DMS53 (cell line): Measurements from ENCODE around the gene C10orf95.

Experiments
- DNase-seq: peaks from one replicate; lab custom pipeline; 2025; lab: John Stamatoyannopoulos, UW

The C10orf95 gene

DNA sequence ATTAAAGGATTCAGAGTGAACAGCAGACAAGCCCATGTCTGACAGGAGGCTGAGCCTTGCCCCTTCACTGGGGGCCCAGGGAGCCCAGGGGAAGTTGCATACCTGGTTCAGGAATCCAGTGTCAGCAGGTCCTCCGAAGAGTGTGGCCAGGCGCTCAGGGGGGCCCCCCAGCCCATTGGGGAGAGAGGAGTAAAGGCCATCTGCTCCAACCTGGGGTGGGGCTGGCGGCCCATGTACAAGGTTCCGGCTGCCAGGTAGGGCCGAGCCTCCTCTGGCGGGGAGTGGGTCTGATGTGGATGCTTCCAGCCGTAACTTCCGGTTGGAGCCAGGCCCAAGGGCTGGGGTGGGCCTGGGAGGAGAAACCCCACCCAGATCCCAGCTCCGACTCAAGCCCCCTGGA is 35.1 kb downstream of the C10orf95 start:
- no peak for DNase-seq

DNA sequence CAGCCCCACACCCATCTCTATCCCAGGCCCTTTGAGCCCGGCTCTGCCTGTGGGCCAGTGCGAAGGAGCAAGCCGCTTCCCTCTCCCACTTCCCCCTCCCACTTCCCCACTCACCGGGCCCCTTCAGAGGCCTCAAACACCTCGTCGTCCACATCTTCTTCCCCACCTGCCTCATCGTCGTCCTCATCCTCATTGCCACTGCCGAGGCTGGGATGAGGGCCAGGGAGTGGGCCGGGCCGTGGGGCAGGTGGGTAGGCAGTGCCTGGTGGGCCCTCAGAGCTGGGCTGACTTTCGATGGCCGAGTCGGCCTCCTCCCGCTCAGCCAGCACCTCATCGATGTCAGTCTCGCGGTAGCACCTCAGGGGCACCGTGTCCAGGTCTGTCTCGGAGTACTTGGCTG is 36.6 kb downstream of the C10orf95 start:
- DNase-seq = no peak

DNA sequence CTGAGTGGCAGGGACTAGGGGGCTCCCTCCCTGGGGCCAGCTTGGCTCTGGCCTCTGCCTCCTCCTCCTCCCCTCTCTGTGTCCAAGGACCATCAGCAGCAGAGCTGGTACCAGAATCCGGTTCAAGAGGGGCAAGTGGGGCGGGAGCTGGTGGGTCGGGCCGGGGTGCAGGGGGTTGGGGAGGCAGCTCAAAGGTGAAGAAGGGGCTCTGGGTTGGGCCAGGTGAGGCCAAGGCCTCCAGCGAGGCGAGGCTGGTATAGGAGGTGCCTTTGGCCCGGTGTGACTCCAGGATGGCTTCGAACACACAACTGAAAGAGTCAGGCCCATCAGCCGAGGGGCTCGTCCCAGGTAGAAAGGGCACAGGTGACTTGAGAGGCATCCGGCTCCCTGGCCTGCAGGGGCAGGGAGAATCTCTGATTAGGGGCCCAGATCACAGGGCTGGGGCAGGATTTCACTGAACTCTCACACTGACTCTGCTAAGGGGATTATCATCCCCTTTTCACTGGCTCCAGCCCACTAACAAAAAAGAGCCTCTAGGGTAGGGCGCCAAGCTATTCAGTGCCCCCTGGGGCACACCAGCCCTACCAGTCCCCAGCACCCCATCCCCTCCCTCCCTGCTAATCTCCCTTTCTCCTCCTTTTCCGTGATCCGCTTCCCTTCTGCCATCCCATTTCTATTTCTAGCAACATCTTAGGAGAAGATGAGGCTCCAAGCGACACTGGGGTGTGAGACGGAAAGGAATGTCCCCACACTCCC is 37.4 kb downstream of the C10orf95 start:
- no peak for DNase-seq

DNA sequence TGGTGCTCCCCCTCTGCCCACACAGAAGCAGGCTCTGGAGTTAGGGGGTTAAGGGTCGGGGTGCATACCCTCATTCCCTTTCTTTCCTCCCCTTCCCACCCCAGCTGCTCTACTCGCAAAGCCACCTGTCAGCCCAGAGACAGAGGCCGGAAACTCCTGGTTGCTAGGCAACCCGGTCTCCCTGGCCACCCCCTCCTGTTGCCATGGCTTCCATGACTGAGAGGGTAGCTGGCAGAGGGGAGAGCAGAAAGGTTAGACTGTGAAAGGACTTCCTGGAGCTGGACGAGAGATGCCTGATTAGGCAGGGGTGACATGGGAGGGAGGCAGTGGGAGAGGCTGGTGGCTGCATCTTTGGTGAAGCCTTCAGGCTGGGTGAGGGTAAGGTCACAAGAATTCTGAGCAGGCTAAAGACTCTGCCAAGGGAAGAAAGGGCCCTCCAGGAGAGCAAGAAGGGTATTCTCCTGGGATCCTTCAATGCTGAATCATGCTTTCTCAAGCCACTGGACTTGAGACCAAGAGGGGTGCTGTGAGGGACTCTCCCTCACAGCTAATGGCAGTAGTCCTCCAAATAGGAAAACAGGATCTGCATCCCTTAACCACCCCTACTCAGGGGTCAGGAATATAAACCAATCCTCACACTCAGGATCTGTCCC is 38.2 kb downstream of the C10orf95 start:
- peak; percentile 98 for DNase-seq

DNA sequence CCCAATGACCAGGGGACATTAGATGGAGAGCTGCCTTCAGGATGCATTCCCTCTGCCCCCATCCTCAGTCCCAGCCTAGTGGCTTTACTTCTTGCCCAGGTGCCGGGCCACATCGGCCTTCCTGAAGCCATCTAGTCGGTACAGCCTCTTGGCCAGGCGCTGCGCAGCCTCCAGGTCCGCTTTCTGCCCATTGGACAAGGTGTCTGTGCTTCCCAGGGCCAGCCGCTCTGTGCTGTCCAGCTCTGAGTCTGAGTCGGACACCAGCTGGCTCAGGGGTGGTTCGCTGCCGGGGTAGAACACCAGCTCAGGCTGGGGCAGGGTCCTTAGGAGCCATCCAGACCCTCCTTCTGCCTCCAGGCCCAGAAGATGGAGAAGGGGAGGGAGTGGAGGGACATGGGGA is 39.0 kb downstream of the C10orf95 start:
- no peak for DNase-seq

DNA sequence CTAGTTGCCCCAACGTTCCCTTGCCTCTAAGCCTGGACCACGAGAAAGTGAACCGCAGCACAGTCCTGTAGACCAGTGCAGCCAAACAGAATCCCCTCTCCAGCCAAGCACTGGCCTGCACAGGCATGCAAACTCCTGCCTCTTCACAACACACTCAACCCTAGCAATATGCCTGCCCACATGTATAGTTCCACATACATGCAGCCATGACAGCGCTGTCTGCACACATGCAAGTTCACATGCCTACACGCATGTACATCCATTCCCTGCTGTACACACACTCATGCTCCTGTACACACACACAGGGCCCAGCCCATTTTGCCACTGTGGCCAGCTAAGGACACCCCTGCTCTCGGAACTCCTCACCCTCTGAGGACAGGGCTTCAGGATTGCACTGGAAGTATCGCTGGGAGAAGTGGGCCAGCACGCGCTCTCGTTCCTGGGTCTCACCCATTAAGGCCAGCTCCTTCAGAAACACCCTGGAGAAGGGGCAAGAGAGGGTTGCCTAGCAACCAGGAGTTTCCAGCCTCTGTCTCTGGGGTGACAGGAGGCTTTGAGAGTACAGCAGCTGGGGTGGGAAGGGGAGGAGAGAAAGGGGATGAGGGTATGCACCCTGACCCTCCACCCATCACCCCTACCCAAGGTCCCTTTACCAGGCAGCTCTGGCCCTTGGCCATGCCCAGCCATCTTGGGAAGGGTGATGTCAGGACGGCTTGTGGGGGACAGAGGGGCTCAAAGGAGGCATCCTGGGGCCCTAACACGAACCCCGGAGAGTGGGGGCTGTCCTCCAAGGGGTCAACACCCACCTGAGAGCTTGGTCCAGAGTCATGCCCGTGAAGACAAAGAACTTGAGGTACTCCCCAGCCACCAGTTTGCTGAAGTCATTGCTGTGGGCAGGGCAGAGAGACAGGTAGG is 39.7 kb downstream of the C10orf95 start:
- peak; percentile 55 for DNase-seq

DNA sequence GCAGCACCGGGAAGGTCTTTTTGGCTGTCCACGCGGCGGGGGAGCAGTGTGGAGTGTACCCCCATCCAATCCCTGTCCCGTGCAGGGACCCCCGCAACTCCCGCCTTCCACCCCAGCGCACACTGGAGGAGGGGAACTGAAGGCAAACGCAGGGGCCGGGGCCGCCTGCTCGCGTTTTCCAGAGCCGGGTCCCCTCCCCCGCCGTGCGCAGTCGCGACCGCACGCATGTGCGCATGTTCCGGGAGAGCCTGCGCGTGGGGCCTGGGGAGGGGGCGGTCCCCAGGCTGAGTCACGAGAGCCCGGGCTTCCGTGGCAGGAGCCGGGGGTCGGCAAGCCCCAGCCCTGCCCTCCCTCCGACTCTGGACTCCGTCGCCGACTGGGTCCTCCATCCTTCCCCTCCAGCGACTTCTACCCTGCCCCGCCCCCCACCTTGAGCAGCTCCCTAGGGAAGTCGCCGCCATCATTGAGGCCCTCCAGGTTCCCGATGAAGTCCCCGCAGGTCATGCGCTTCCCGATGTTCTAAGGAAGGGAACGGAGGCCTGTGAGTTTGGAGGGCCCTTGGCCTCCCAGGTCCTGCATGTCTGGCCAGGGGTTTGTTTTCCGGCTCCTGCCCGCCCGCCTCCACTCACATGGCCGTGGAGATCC is 40.8 kb downstream of the C10orf95 start:
- peak; percentile 74 for DNase-seq

DNA sequence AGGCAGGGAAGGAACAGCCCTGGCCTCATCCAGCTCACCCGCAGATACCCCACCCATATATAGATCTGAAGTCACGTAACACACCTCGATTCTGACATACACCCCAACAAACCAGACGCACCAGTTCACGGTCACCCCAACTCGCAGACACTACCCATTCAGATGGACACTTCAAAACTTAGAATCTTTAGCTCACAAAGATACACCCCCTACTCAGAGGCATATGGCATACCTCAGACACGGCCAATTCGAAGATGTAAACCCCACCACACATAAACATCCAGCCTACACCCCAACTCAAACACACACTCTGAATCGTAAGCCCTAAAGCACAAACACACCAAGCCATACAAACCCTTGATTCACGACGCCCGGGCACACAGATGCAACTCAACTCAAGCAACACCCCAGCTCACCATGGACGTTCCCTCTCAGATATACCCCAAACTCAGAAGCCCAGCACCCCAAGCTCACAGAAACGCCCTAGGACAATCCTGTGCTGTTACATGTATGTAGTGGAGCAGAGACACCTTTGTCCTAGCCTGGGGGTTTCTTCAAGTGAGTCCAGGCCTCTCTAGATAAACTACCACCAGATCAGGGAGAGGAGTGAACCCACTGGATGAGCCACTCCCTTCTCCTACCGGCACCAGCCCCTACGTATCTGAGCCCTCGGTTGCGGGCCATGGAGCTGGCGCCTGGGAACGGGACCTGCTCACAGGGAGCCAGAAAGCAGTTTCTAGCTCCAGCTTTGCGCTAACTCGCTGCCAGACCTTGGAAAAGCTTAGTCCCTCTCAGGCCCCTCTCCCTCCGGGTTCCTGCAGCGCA is 41.5 kb downstream of the C10orf95 start:
- DNase-seq = peak; percentile 69

DNA sequence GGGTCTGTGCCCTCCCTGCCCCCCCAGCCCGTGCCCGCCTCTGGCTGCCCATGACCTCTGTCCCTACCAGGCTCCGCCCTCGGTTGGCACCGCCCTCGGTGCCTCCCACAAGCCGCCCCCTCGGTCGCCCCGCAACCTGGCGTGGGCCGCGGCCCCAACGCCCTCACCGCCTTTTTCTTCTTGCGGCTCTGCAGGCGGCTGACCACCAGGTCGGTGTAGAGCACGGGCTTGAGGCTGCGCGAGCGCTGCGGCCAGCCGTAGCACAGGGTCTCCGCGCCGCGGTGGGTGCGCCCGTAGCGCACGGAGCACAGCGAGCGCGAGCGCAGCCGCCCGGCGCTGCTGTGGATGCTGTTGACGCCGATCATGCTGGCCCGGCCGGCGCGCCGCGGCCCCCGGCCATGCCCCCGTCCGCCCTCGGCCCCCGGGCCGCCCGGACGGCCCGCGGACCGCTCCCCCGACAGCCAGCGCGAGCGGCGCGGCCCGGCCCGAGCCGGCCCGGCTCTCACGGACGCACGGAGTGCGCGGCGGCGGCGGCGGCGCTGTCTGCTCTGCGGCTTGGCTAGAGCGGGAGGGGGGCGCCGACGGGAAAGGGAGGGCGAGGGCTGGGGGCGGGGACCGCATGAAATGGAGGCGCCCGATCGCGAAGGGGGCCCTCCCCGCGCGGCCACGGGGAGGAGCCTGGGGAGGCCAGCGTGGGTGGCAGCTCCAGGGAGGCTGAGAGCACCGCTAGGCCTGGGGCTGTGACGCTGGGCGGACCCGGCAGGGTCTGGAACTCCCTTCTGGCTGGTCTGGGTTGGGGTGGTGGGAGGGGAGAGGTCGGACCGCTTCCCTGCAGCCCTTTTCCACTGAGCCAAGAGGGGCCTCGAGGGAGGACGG is 42.4 kb downstream of the C10orf95 start:
- DNase-seq = peak; percentile 71

DNA sequence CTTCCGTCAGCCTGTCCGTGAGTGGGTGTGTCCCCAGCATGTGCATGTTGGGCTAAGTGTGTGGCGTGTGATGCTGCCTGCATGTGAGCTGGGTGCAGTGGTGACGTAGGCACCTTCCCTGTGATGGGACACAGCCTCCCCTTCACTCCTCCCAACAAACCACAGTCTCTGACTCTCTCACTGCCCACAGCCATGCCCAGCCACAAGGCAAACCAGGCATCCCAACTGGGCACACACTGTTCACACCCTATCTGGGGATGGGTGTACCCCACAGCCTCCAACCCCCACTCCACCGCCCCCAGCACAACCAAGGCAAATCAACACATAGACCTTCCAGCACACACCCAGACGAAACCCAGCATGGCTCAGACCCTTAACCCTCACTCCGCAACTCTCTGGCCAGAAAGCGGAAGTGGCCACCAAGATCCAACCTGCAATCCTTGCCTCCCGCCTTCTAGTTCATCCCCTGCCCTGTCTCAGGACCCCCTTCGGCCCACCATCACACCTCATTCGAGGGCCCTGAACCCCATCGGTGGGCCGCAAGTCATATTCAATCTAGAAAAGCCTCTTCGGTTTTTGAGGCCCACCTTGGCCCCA is 43.1 kb downstream of the C10orf95 start:
- no peak for DNase-seq

DNA sequence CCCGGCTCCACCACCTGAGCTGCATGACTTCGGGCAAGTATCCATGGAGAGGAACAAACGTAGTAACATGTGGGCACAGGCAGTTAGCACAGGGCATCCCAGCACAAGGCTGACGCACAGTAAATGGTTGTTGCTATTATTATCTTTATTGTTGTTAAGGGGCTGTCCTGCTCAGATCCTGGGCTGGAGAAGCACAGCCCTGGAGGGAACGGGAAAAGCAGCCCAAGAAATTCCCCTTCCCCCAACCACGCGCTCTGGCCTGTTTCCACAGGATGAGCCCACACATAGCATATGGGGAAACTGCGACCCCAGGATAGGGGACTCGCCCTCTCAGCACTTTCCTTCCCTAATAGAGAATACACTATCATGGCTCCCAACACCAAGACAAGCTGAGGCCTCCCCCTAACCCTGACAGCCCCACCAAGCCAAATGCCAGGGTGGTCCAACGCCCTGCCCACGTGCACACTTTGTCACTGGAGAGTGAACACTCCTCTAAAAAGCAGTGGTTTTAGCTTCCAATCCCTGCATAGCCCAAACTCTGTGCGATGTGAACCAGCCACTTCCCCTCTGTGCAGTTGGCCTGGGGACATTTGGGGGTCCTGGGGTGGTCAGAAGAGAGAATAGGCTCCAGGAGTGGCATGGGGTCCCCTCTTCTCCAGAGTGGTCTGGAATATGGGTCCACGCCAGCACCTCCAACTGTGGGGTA is 43.8 kb downstream of the C10orf95 start:
- no peak for DNase-seq

DNA sequence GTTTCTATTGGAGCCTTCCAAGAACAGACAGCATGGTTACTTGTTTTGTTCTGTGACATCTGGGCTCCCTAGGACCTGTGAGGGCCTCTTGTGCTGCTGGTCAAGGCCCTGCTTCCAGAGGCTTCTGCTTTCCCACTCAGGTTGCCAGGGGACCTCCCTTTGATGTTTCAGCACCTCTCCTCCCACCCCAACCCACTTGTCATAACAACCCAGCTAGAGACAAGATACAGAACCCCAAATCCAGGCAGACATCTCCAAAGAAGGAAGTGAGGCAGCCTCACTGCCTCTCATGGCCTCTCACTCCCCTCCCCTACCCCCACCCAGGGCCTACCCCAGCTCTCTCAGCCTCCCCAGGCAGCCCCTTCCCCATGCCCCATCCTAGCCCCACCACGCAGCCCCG is 44.5 kb downstream of the C10orf95 start:
- no peak for DNase-seq

DNA sequence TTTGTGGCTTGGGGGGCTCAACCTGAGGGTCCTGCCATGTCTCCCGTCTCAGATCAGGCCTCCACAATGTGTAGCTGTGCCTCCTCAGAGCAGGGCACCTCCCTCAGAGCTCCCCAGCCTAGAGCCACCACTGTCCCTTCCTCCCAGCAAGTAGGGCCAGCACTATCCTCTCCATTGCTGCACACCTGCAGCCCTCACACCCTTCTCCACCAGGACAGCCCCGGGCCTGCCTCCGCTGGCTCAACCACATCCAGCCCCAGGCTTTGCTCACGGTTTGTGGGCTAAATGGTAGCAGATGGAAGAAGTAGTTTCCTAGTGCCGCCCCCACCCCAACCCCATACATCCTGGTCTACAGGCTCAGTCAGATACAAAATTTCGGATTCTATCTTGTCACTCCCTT is 45.7 kb downstream of the C10orf95 start:
- DNase-seq = no peak

DNA sequence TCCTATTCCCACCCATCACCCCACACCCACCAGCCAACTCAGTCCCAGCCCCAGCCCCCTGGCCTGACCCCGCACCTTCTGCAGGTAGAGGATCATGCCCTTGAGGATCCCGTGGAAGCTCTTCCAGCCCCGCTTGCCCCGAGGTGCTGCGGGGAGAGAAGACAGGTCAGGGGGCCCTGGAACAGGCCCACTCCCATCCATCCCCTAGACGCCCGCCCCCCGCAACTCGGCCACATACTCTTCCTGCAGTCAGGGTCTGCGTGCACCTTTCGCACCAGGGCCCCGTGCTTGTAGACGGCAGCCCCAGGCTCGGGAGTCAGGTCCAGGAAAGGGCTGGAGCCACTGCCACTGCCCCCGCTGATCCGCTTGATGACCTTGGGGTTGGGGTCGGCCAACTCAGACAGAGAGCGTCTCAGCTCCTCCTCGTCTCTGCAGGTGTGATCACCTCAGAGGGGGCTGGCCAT is 46.2 kb downstream of the C10orf95 start:
- DNase-seq = no peak

DNA sequence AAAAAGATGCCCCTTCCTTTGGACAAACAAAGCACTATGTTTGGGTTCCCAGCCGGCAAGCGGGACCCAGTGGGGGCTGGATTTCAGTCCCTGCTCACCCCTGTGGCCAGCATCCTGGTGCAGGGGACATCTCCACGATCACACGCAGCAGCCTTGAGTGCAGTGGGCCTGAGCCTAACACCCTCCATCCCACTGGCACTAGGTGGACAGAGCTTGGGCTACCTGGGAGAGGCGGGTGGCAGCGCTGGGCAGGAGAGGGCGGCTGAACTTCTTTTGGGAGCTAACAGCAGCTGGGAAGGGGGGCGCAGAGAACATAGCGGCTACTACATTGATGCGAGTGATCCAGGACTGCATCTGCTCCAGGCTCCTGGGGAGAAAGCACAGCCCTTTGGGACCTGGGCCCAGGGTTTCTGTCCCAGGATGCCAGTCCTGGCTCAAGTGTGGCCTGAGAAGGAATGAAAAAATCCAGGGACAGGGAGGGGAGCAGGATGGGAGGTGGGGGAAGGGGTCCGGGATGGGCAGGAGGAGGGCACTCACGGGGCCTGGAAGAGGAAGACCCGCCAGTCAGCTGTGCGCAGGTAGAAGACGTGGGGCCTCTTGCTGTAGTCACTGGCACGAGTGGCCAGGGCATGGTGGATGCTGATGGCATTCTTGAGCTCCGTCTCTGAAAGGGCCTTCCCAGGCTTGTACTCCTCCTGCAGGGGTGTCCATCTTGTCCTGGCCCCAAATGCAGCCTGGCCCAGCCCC is 46.8 kb downstream of the C10orf95 start:
- no peak for DNase-seq

DNA sequence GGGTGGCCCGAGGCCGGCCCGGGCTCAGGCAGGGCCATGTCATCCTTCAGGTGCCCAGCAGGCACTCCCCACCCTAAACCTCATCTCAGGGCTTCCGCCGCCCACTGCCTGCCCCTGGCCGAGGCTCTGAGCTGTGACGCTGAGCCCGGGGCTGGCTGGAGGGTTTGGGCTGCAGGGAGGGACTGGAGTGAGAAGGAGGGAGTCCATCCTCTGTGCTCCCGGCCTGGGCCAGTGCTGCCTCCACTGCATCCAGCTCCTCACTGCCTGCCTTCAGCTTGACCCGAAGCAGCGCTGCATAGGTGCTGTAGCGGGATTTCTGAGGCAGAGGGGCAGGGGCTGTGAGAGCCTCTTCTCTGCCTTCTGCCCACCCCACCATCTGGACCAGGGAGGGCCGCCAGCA is 48.2 kb downstream of the C10orf95 start:
- no peak for DNase-seq

DNA sequence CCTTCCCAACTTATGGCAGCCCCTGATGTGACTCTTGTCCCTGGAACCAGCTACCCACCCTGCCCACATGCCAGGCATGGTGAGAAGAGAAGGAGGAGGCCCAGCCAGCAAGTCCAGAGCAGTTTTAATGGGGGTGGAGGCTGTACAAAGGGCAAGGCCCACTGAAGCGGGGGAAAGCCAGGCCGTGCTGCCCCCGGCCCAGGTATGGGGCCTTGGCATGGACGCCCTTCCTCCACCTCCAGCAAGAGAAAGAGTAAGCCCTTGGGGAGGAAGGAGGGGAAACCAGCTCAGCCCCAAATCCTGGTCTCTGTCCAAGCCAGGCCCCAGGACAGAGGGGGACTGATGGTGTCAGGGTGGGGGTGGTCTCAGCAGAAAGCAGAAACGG is 48.8 kb downstream of the C10orf95 start:
- DNase-seq = no peak

DNA sequence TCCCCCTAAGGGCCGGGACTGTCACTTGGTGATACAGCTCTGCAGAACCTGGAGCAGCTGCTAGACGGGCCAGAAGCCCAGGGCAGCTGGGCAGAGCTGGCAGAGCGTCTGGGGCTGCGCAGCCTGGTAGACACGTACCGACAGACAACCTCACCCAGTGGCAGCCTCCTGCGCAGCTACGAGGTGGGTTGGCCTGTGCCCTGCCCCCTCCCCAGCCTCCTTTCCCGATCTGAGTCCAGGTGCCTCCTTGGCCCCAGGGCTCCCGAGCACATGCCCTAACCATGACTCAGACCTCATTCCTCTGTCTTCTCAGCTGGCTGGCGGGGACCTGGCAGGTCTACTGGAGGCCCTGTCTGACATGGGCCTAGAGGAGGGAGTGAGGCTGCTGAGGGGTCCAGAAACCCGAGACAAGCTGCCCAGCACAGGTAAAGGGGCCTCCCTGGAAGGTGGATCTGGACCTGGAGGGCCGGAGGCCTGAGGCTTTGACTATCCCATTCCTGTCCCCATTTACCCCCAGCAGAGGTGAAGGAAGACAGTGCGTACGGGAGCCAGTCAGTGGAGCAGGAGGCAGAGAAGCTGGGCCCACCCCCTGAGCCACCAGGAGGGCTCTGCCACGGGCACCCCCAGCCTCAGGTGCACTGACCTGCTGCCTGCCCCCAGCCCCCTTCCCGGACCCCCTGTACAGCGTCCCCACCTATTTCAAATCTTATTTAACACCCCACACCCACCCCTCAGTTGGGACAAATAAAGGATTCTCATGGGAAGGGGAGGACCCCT is 49.4 kb downstream of the C10orf95 start:
- peak; percentile 49 for DNase-seq
